HCT116 (cell line): ENCODE measurements around the gene HHLA2. TPM values are rescaled to one million over a fixed set of nuclear protein-coding genes. Genes with fewer than 3 reads are reported as not detected.

ENCODE experiments used
- ATAC-seq: fragments of 200-7000 bp; cut with Tn5 transposase; 2 replicates; pipeline ENCODE4 v1.9.1; 2020; ENCODE audit warnings: mild to moderate bottlenecking, moderate library complexity
- BruUV-seq: library from RNA; stranded (reverse); fragments of 400-500 nt; replicated peaks from 2 replicates; lab custom pipeline; 2021; lab: Mats Ljungman, UMichigan
- CTCF ChIA-PET: fragments of 300-600 bp; sonication (Branson Sonifier 250); formaldehyde crosslinking; loops from one replicate; lab custom pipeline; 2021; ENCODE audit warnings: antibody characterized with exemption; lab: Charles Lee
- POLR2A ChIA-PET: fragments of 300-600, 350-600 bp; sonication (Branson Sonifier 250); formaldehyde crosslinking; loops from one replicate; lab custom pipeline; 2021; ENCODE audit warnings: antibody characterized with exemption; lab: Charles Lee
- RAD21 ChIA-PET, 2 experiments: fragments of 300-600 bp; sonication (Branson Sonifier 250); formaldehyde crosslinking; loops; one replicate each; lab custom pipeline; 2023; ENCODE audit warnings: low total read pairs in 2 of 2; ENCODE audit not compliant: uncharacterized antibody in 2 of 2, unreplicated experiment in 2 of 2, low non-redundant PET in 1 of 2; lab: Charles Lee
- DNase-seq: peaks from one replicate; pipeline ENCODE4 v3.0.0-alpha.2; 2010; ENCODE audit warnings: low read depth, low spot score
- H2AFZ ChIP-seq: fragments of 200-600 bp; shearing (Covaris generic), sonication (generic); 2 replicates; pipeline ENCODE4 v1.6.1; 2017; ENCODE audit warnings: low read depth, mixed run types, mixed read lengths, antibody characterized with exemption, low read length; ENCODE audit not compliant: poor library complexity, severe bottlenecking
- H3K27ac ChIP-seq: 2 replicates; pipeline ENCODE4 v1.5.1; 2012; ENCODE audit warnings: low read depth, low read length
- H3K27me3 ChIP-seq: fragments of 200-600 bp; sonication (generic); 2 replicates; pipeline ENCODE4 v1.6.1; 2016; ENCODE audit warnings: mixed run types, low read length, mixed read lengths; ENCODE audit not compliant: insufficient read depth
- H3K36me3 ChIP-seq, 2 experiments: fragments of 200-500 bp in 1 of 2; fragments of 200-600 bp in 1 of 2; sonication (Bioruptor generic) in 1 of 2; sonication (generic) in 1 of 2; 2 replicates each; pipeline versions ENCODE4 v1.5.1 to v1.6.1; 2014 to 2016; ENCODE audit warnings: low read length in 2 of 2, inconsistent platforms in 1 of 2, mixed read lengths in 1 of 2, mixed run types in 1 of 2; ENCODE audit not compliant: insufficient read depth in 2 of 2, control insufficient read depth in 1 of 2
- H3K4me1 ChIP-seq, 2 experiments: fragments of 200-600 bp in 1 of 2; sonication (generic) in 1 of 2; 2 replicates each; pipeline versions ENCODE4 v1.5.1 to v1.6.1; 2012 to 2017; ENCODE audit warnings: low read length in 2 of 2, inconsistent platforms in 1 of 2, mild to moderate bottlenecking in 1 of 2, mixed read lengths in 1 of 2, mixed run types in 1 of 2, moderate library complexity in 1 of 2; ENCODE audit not compliant: insufficient read depth in 2 of 2, control insufficient read depth in 1 of 2
- H3K4me2 ChIP-seq: fragments of 200-600 bp; sonication (generic); 2 replicates; pipeline ENCODE4 v1.6.1; 2017; ENCODE audit warnings: mixed run types, low read length, mixed read lengths
- H3K4me3 ChIP-seq, 2 experiments: fragments of 200-600 bp in 1 of 2; sonication (generic) in 1 of 2; replicated peaks in 1 of 2; 2 replicates each; pipeline ENCODE4 v1.5.1; 2011 to 2016; ENCODE audit warnings: low read length in 2 of 2, control low read depth in 1 of 2, low read depth in 1 of 2, mild to moderate bottlenecking in 1 of 2, mixed read lengths in 1 of 2, mixed run types in 1 of 2
- H3K79me2 ChIP-seq: fragments of 200-600 bp; sonication (generic); 2 replicates; pipeline ENCODE4 v1.6.1; 2017; ENCODE audit warnings: mild to moderate bottlenecking, mixed run types, low read length, moderate library complexity, mixed read lengths; ENCODE audit not compliant: insufficient read depth
- H3K9ac ChIP-seq: fragments of 200-600 bp; sonication (generic); 2 replicates; pipeline ENCODE4 v1.6.1; 2016; ENCODE audit warnings: low read length, mixed read lengths
- H3K9me2 ChIP-seq: fragments of 200-600 bp; sonication (generic), shearing (Covaris generic); 2 replicates; pipeline ENCODE4 v1.6.1; 2017; ENCODE audit warnings: mixed run types, mild to moderate bottlenecking, moderate library complexity; ENCODE audit not compliant: insufficient read depth
- H3K9me3 ChIP-seq, 2 experiments: fragments of 200-500 bp in 1 of 2; fragments of 200-600 bp in 1 of 2; sonication (Bioruptor generic) in 1 of 2; sonication (generic) in 1 of 2; 2 replicates each; pipeline ENCODE4 v1.6.1; 2014 to 2017; ENCODE audit warnings: low read length in 2 of 2, mixed read lengths in 2 of 2, inconsistent platforms in 1 of 2, low read depth in 1 of 2, mild to moderate bottlenecking in 1 of 2, mixed run types in 1 of 2, moderate library complexity in 1 of 2; ENCODE audit not compliant: control insufficient read depth in 1 of 2, insufficient read depth in 1 of 2
- H4K20me1 ChIP-seq: fragments of 200-600 bp; sonication (generic), shearing (Covaris generic); 2 replicates; pipeline ENCODE4 v1.6.1; 2017; ENCODE audit warnings: mixed run types, mild to moderate bottlenecking, moderate library complexity; ENCODE audit not compliant: insufficient read depth
- EZH2 ChIP-seq: fragments of 200-600 bp; sonication (generic); IDR thresholded peaks from 2 replicates; pipeline ENCODE4 v1.6.1; 2017; ENCODE audit warnings: antibody characterized with exemption, mixed run types
- JUND ChIP-seq: IDR thresholded peaks from 2 replicates; pipeline ENCODE4 v1.6.1; 2012
- MAX ChIP-seq: IDR thresholded peaks from 2 replicates; pipeline ENCODE4 v1.6.1; 2012
- POLR2AphosphoS5 ChIP-seq: IDR thresholded peaks from 2 replicates; pipeline ENCODE4 v1.6.1; 2011; ENCODE audit warnings: mild to moderate bottlenecking, low read depth, low read length, moderate library complexity
- REST ChIP-seq: IDR thresholded peaks from 2 replicates; pipeline ENCODE4 v1.6.1; 2012; ENCODE audit warnings: low read depth
- YY1 ChIP-seq: IDR thresholded peaks from 2 replicates; pipeline ENCODE4 v1.6.1; 2011; ENCODE audit warnings: low read length, low read depth, moderate library complexity, mild to moderate bottlenecking; ENCODE audit not compliant: insufficient replicate concordance; ENCODE audit errors: extremely low read depth
- ZBTB33 ChIP-seq: IDR thresholded peaks from 2 replicates; pipeline ENCODE4 v1.6.1; 2011; ENCODE audit warnings: mild to moderate bottlenecking, low read length, moderate library complexity; ENCODE audit not compliant: insufficient replicate concordance; ENCODE audit errors: extremely low read depth
- intact Hi-C: fragments of 100-400 bp; cut with micrococcal nuclease; formaldehyde crosslinking; loops from 2 replicates; pipeline ENCODE4 v1.10.0; 2022
- total RNA-seq: library from RNA; stranded (reverse); gene quantifications from one replicate; pipeline ENCODE4 v1.2.1, GENCODE V29; 2021; ENCODE audit not compliant: unreplicated experiment

Gene HHLA2
- total RNA-seq, 1 experiment from 2014 or later, result not detected

GRCh38 chr3:108312656-108313055 is 16.3 kb downstream of the HHLA2 start:
- Histone ChIP-seq H3K9me2 (no peaks in the 10 kb centered on the region), H3K4me3 (no peak overlapping the region), H4K20me1 (no peaks in the 10 kb centered on the region), H2AFZ (no peak overlapping the region), H3K79me2 (no peaks in the 10 kb centered on the region), H3K9ac (no peak overlapping the region), H3K27me3 (no peaks in the 10 kb centered on the region), H3K4me2 (no peak overlapping the region), H3K27ac (no peak overlapping the region), H3K4me1 (no peaks in the 10 kb centered on the region)
- BruUV-seq, result no TSS peak
- ChIA-PET RAD21 (no interaction called here), CTCF (interaction anchor here (1.1 kb wide), 1 partner anchor 10 kb away, joined by 3 read pairs; no protein-coding TSS in a partner anchor)
- DNase-seq (no peak), ATAC-seq (no peak)
- TF ChIP-seq YY1, result no peak
- TF ChIP-seq, all 23 proteins: peak for 0
- intact Hi-C loops, result no loop called here
- H3K9me3 ChIP-seq, result no peaks in the 10 kb centered on the region
- no peaks in the 10 kb centered on the region for H3K36me3 ChIP-seq
- POLR2A ChIA-PET, result no interaction called here

- H3K4me1 ChIP-seq, result no peaks in the 10 kb centered on the region
- intact Hi-C loops, result no loop called here
- CTCF ChIA-PET, result no interaction called here
These were observed 19.5 kb downstream of the HHLA2 start for GRCh38 chr3:108315767-108316301.

More at GRCh38 chr3:108315767-108316301, 19.5 kb downstream of the HHLA2 start:
- Histone ChIP-seq H3K27me3 (no peaks in the 10 kb centered on the region), H3K9me2 (no peaks in the 10 kb centered on the region), H3K9me3 (no peaks in the 10 kb centered on the region), H3K36me3 (no peaks in the 10 kb centered on the region), H3K4me3 (no peak overlapping the region), H4K20me1 (no peaks in the 10 kb centered on the region), H2AFZ (no peak overlapping the region), H3K27ac (no peak overlapping the region), H3K9ac (no peak overlapping the region), H3K4me2 (no peak overlapping the region), H3K79me2 (no peaks in the 10 kb centered on the region)
- RAD21 ChIA-PET, result no interaction called here
- BruUV-seq, result no TSS peak
- POLR2A ChIA-PET, result interaction anchor here (0.8 kb wide), 1 partner anchor 14 kb away, joined by 3 read pairs; no protein-coding TSS in a partner anchor
- no peak for TF ChIP-seq REST
- no peak for TF ChIP-seq JUND
- no peak for TF ChIP-seq POLR2AphosphoS5
- no peak for TF ChIP-seq MAX
- no peak for TF ChIP-seq ZBTB33
- no peak for TF ChIP-seq EZH2
- no peak for DNase-seq
- ATAC-seq, result no peak
